Stomach (tissue), 4 donors: ENCODE results near the gene UBE2L5.

ENCODE experiments used
- CTCF ChIP-seq, 7 experiments: fragments of 450-650 bp in 4 of 7; fragments of 200-600 bp in 3 of 7; sonication (generic) in 3 of 7; IDR thresholded peaks; one replicate each; pipeline ENCODE4 v1.5.1; 2016 to 2019; ENCODE audit warnings: antibody characterized with exemption in 7 of 7, control low read depth in 2 of 7, mild to moderate bottlenecking in 1 of 7
- EP300 ChIP-seq: sonication (generic); formaldehyde crosslinking; IDR thresholded peaks from one replicate; pipeline ENCODE4 v1.6.1; 2017; ENCODE audit warnings: antibody characterized with exemption
- POLR2A ChIP-seq, 4 donors: fragments of 450-650 bp; IDR thresholded peaks; one replicate each; pipeline ENCODE4 v1.6.1; 2016; ENCODE audit warnings: antibody characterized with exemption in 4 of 4, control low read depth in 2 of 4, mild to moderate bottlenecking in 1 of 4, moderate library complexity in 1 of 4

DNA sequence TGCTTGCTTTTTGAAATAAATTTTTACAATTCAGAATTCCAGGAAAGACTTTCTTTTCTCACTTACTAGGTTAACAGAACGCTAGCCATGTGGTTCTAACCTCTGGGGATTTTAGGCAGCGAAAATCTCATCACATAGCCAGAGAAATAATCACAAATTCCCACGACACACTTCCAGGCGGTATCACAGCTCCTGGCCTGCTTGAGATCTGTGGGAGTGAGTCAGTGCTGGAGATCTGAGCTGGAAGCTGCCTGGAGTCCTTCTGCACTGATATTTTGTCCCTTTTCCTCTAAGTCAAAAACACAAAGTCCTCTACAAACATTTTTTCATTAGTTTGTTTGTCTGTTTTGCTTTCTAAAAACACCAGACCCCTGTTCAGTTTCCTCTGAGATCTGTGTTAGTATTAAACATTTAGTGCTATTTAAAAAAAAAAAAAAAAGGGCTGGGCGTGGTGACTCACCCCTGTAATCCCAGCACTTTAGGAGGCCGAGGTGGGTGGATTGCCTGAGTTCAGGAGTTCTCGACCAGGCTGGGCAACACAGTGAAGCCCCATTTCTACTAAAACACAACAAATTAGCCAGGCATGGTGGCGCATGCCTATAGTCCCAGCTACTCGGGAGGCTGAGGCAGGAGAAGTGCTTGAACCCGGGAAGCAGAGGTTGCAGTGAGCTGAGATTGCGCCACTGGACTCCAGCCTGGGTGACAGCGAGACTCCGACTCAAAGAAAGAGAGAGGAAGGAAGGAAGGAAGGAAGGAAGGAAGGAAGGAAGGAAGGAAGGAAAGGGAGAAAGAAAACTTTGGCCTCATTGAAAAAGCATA lies 12.2 kb upstream of the UBE2L5 start:
- TF ChIP-seq EP300 (no peak), CTCF (IDR thresholded peaks at IDR 0.05) (no peak), POLR2A (IDR thresholded peaks at IDR 0.05) (no peak)
